Measurements from ENCODE around the gene WDR54. TPM values are rescaled to one million over a fixed set of nuclear protein-coding genes. Genes with fewer than 3 reads are reported as not detected.

Gene WDR54
- total and polyA plus RNA-seq, 7 donors: 0.52 to 2.4 (median 1.5) TPM

- ATAC-seq (no peak), DNase-seq (no peak)
- Histone ChIP-seq H3K27me3 (ENCODE audit: insufficient read depth in 3 of 3, low read length in 2 of 3) (no peaks in the 10 kb centered on the region), H3K36me3 (ENCODE audit: insufficient read depth in 1 of 2, low read depth in 1 of 2) (peaks cover 2 to 9% of the 10 kb centered on the region in 2 donors), H3K4me1 (peaks cover 55% of the 10 kb centered on the region), H3K4me3 (no peak overlapping the region), H3K27ac (no peak overlapping the region), H3K9me3 (no peaks in the 10 kb centered on the region)
- 72 to 86% (median 77%) methylated on average over 1 of the region's 1 CpG for WGBS, 3 donors
- TF ChIP-seq, protein P1, sequence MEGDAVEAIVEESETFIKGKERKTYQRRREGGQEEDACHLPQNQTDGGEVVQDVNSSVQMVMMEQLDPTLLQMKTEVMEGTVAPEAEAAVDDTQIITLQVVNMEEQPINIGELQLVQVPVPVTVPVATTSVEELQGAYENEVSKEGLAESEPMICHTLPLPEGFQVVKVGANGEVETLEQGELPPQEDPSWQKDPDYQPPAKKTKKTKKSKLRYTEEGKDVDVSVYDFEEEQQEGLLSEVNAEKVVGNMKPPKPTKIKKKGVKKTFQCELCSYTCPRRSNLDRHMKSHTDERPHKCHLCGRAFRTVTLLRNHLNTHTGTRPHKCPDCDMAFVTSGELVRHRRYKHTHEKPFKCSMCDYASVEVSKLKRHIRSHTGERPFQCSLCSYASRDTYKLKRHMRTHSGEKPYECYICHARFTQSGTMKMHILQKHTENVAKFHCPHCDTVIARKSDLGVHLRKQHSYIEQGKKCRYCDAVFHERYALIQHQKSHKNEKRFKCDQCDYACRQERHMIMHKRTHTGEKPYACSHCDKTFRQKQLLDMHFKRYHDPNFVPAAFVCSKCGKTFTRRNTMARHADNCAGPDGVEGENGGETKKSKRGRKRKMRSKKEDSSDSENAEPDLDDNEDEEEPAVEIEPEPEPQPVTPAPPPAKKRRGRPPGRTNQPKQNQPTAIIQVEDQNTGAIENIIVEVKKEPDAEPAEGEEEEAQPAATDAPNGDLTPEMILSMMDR (IDR thresholded peaks at IDR 0.05): no peak
- intact Hi-C loops (cut with DNase I): no loop called here
Observed at GRCh38 chr2:74387346-74387745, 34.2 kb upstream of the WDR54 start.

- peaks cover 0 to 2% (median 0%) of the 10 kb centered on the region in 3 donors for H3K27me3 ChIP-seq (ENCODE audit: insufficient read depth in 3 of 3, low read length in 2 of 3)
- no peak for ATAC-seq
- H3K9me3 ChIP-seq: no peaks in the 10 kb centered on the region
- peaks cover 43% of the 10 kb centered on the region for H3K4me1 ChIP-seq
- TF ChIP-seq, protein P1 (IDR thresholded peaks at IDR 0.05): no peak
- DNase-seq: no peak
- H3K27ac ChIP-seq: no peak overlapping the region
- peak overlapping the region; percentile 91 for H3K4me3 ChIP-seq
- intact Hi-C loops (cut with DNase I): no loop called here
- peaks cover 0 to under 1% of the 10 kb centered on the region in 2 donors for H3K36me3 ChIP-seq (ENCODE audit: insufficient read depth in 1 of 2, low read depth in 1 of 2)
- WGBS, 3 donors: 29 to 35% (median 30%) methylated on average over 5 of the region's 5 CpGs
Observed at GRCh38 chr2:74390606-74391005, 30.9 kb upstream of the WDR54 start.

DNA sequence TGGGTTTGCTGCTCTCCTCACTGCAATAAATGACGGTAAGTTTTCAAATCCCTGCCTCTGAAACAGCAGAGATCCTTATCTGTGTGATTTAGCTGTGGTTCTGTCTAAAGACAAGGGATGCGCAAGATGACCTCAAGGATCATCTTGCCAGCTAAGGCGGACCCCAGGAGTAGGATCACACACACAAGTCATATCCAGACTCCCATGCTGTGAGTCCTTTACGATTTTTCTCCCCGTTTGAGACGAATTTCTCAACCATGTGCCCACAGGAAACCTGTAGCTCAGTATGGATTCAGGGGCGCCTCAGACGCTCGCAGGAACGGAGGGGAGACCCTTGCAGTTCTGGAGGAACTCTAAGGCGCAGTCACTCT lies 30.3 kb upstream of the WDR54 start:
- Histone ChIP-seq H3K27me3 (ENCODE audit: insufficient read depth in 3 of 3, low read length in 2 of 3) (peaks cover 0 to 2% (median 0%) of the 10 kb centered on the region in 3 donors), H3K4me1 (peaks cover 43% of the 10 kb centered on the region), H3K36me3 (ENCODE audit: insufficient read depth in 1 of 2, low read depth in 1 of 2) (no peaks in the 10 kb centered on the region), H3K4me3 (peak overlapping the region; percentile 91), H3K9me3 (no peaks in the 10 kb centered on the region), H3K27ac (peak overlapping the region; percentile 95)
- TF ChIP-seq, protein P1 (IDR thresholded peaks at IDR 0.05): no peak
- no peak for DNase-seq
- 0% methylated on average over 11 of the region's 11 CpGs for WGBS, 3 donors
- intact Hi-C loops (cut with DNase I): no loop called here
- ATAC-seq: peak in 3 of 4 donors; percentile 6 to 55 (median 33)

DNA sequence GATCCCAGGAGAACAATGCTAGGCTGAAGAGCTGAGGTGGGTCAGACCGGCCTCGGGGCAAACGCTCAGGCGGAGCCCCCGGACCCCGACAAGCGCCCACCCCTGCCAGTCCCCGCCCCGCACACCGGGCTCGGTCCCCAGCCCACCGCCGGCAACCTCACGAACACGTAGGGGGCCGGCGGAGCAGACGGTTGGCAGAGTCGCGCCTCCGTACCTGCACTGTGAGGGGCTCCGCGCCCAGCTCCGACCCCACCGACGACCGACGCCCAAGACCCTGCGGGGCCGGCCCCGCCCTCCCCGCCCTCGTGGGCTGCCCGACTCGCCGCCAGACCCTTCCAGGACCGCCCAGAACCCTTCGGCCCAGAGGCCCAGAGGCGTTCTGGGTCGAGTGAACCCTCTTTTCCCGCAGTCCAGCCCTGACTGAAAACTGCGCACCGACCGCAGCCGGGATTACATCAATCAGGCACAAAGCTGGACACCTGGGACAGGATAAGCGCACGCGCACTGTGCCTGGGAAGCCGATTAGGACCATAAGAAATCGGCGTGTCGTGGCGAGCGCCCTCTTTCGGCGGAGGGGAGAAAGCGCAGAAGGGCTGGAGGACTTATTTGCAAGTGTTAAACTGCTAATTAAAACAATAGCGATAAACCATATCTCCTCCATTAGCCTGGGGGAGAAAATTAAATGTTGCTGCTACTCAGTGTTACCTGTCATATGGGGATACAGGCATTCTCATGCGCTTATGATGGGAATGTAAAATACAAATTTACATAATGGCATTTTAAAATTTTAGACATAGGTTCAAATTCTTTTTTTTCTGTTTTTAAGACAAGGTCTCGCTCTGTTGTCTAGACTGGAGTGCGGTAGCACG lies 29.7 kb upstream of the WDR54 start:
- no peaks in the 10 kb centered on the region for H3K36me3 ChIP-seq (ENCODE audit: insufficient read depth in 1 of 2, low read depth in 1 of 2)
- ATAC-seq (peak; percentile 89 to 93 (median 92)), DNase-seq (peak; percentile 93 to 97)
- intact Hi-C loops (cut with DNase I): no loop called here
- TF ChIP-seq, protein P1 (IDR thresholded peaks at IDR 0.05): peak; percentile 98
- H3K9me3 ChIP-seq: no peaks in the 10 kb centered on the region
- H3K27me3 ChIP-seq (ENCODE audit: insufficient read depth in 3 of 3, low read length in 2 of 3): peaks cover 0 to 2% (median 0%) of the 10 kb centered on the region in 3 donors
- 1 to 2% (median 1%) methylated on average over 50 to 62 of the region's 62 CpGs for WGBS, 3 donors
- H3K27ac ChIP-seq: peak overlapping the region; percentile 95
- peak overlapping the region; percentile 91 for H3K4me3 ChIP-seq
- H3K4me1 ChIP-seq: peaks cover 42% of the 10 kb centered on the region
